ENCODE data around the gene GNE. TPM values are rescaled to one million over a fixed set of nuclear protein-coding genes. Genes with fewer than 3 reads are reported as not detected.
A peak's percentile ranks its signal among the peaks of the same experiment; 100 is the strongest.

Gene GNE
- total and polyA plus RNA-seq, 2 donors = 5.3 to 6.0 TPM

- Histone ChIP-seq H3K27ac (ENCODE audit: low read depth in 1 of 2, low read length in 1 of 2) (no peak overlapping the region), H3K27me3 (ENCODE audit: control insufficient read depth in 2 of 2, insufficient read depth in 1 of 2, low read length in 1 of 2) (peaks cover 0 to 3% of the 10 kb centered on the region in 2 donors), H3K4me1 (ENCODE audit: control insufficient read depth in 2 of 2, insufficient read depth in 2 of 2, low read length in 2 of 2) (peaks cover 0 to 7% of the 10 kb centered on the region in 2 donors), H3K36me3 (ENCODE audit: control insufficient read depth in 2 of 2, insufficient read depth in 2 of 2, low read length in 1 of 2) (no peaks in the 10 kb centered on the region), H3K9me3 (ENCODE audit: control insufficient read depth in 2 of 2, insufficient read depth in 1 of 2, low read length in 1 of 2) (no peaks in the 10 kb centered on the region), H3K4me3 (ENCODE audit: low read length in 2 of 2) (no peak overlapping the region)
- DNase-seq (ENCODE audit: low read depth in 6 of 9, low spot score in 9 of 9) = no peak
- WGBS = 98% methylated on average over 13 of the region's 13 CpGs
Observed at GRCh38 chr9:36170531-36170930, 87.7 kb downstream of the GNE start.

GRCh38 chr9:36169708-36170107 lies 88.5 kb downstream of the GNE start:
- WGBS = 95% methylated on average over 17 of the region's 17 CpGs
- Histone ChIP-seq H3K27ac (ENCODE audit: low read depth in 1 of 2, low read length in 1 of 2) (no peak overlapping the region), H3K36me3 (ENCODE audit: control insufficient read depth in 2 of 2, insufficient read depth in 2 of 2, low read length in 1 of 2) (no peaks in the 10 kb centered on the region), H3K4me1 (ENCODE audit: control insufficient read depth in 2 of 2, insufficient read depth in 2 of 2, low read length in 2 of 2) (peaks cover under 1 to 11% of the 10 kb centered on the region in 2 donors), H3K9me3 (ENCODE audit: control insufficient read depth in 2 of 2, insufficient read depth in 1 of 2, low read length in 1 of 2) (no peaks in the 10 kb centered on the region), H3K27me3 (ENCODE audit: control insufficient read depth in 2 of 2, insufficient read depth in 1 of 2, low read length in 1 of 2) (peaks cover 0 to 3% of the 10 kb centered on the region in 2 donors), H3K4me3 (ENCODE audit: low read length in 2 of 2) (no peak overlapping the region)
- DNase-seq (ENCODE audit: low read depth in 6 of 9, low spot score in 9 of 9) = no peak

- Histone ChIP-seq H3K9me3 (ENCODE audit: control insufficient read depth in 2 of 2, insufficient read depth in 1 of 2, low read length in 1 of 2) (no peaks in the 10 kb centered on the region), H3K27me3 (ENCODE audit: control insufficient read depth in 2 of 2, insufficient read depth in 1 of 2, low read length in 1 of 2) (peaks cover 0 to 3% of the 10 kb centered on the region in 2 donors), H3K4me3 (ENCODE audit: low read length in 2 of 2) (no peak within 1 kb of the TSS), H3K36me3 (ENCODE audit: control insufficient read depth in 2 of 2, insufficient read depth in 2 of 2, low read length in 1 of 2) (no peaks in the 10 kb centered on the region), H3K27ac (ENCODE audit: low read depth in 1 of 2, low read length in 1 of 2) (no peak within 1 kb of the TSS), H3K4me1 (ENCODE audit: control insufficient read depth in 2 of 2, insufficient read depth in 2 of 2, low read length in 2 of 2) (peaks cover 3 to 16% of the 10 kb centered on the region in 2 donors)
- 94% methylated on average over 6 of the region's 6 CpGs for WGBS
- no peak for DNase-seq (ENCODE audit: low read depth in 6 of 9, low spot score in 9 of 9)
Observed at GRCh38 chr9:36169166-36169565, 89.1 kb downstream of the GNE start, which contains the start of gene CCIN. Gene CCIN (plus strand): TSS chr9:36169388. CDS start chr9:36169503, 115 bp downstream.

- Histone ChIP-seq H3K4me1 (ENCODE audit: control insufficient read depth in 2 of 2, insufficient read depth in 2 of 2, low read length in 2 of 2) (peaks cover 3 to 27% of the 10 kb centered on the region in 2 donors), H3K36me3 (ENCODE audit: control insufficient read depth in 2 of 2, insufficient read depth in 2 of 2, low read length in 1 of 2) (no peaks in the 10 kb centered on the region), H3K9me3 (ENCODE audit: control insufficient read depth in 2 of 2, insufficient read depth in 1 of 2, low read length in 1 of 2) (no peaks in the 10 kb centered on the region), H3K27me3 (ENCODE audit: control insufficient read depth in 2 of 2, insufficient read depth in 1 of 2, low read length in 1 of 2) (peaks cover 0 to 3% of the 10 kb centered on the region in 2 donors), H3K27ac (ENCODE audit: low read depth in 1 of 2, low read length in 1 of 2) (peak overlapping the region in 1 of 2 donors; percentile 32), H3K4me3 (ENCODE audit: low read length in 2 of 2) (peak overlapping the region; percentile 44 to 47)
- peak in 7 of 9 donors; percentile 49 to 82 (median 70) for DNase-seq (ENCODE audit: low read depth in 6 of 9, low spot score in 9 of 9)
- 12% methylated on average over 58 of the region's 58 CpGs for WGBS
Observed at GRCh38 chr9:36166168-36166927, 91.9 kb downstream of the GNE start.

GRCh38 chr9:36165826-36166167 lies 92.5 kb downstream of the GNE start:
- H3K36me3 ChIP-seq (ENCODE audit: control insufficient read depth in 2 of 2, insufficient read depth in 2 of 2, low read length in 1 of 2) = no peaks in the 10 kb centered on the region
- no peak overlapping the region for H3K27ac ChIP-seq (ENCODE audit: low read depth in 1 of 2, low read length in 1 of 2)
- DNase-seq (ENCODE audit: low read depth in 6 of 9, low spot score in 9 of 9) = no peak
- peaks cover 0 to 3% of the 10 kb centered on the region in 2 donors for H3K27me3 ChIP-seq (ENCODE audit: control insufficient read depth in 2 of 2, insufficient read depth in 1 of 2, low read length in 1 of 2)
- no peaks in the 10 kb centered on the region for H3K9me3 ChIP-seq (ENCODE audit: control insufficient read depth in 2 of 2, insufficient read depth in 1 of 2, low read length in 1 of 2)
- no peak overlapping the region for H3K4me3 ChIP-seq (ENCODE audit: low read length in 2 of 2)
- H3K4me1 ChIP-seq (ENCODE audit: control insufficient read depth in 2 of 2, insufficient read depth in 2 of 2, low read length in 2 of 2) = peaks cover 3 to 27% of the 10 kb centered on the region in 2 donors
- 88% methylated on average over 12 of the region's 12 CpGs for WGBS

GRCh38 chr9:36164989-36165388 lies 93.3 kb downstream of the GNE start:
- 93% methylated on average over 3 of the region's 3 CpGs for WGBS
- Histone ChIP-seq H3K4me1 (ENCODE audit: control insufficient read depth in 2 of 2, insufficient read depth in 2 of 2, low read length in 2 of 2) (peaks cover 3 to 27% of the 10 kb centered on the region in 2 donors), H3K9me3 (ENCODE audit: control insufficient read depth in 2 of 2, insufficient read depth in 1 of 2, low read length in 1 of 2) (no peaks in the 10 kb centered on the region), H3K4me3 (ENCODE audit: low read length in 2 of 2) (no peak overlapping the region), H3K36me3 (ENCODE audit: control insufficient read depth in 2 of 2, insufficient read depth in 2 of 2, low read length in 1 of 2) (no peaks in the 10 kb centered on the region), H3K27me3 (ENCODE audit: control insufficient read depth in 2 of 2, insufficient read depth in 1 of 2, low read length in 1 of 2) (peaks cover 0 to 3% of the 10 kb centered on the region in 2 donors), H3K27ac (ENCODE audit: low read depth in 1 of 2, low read length in 1 of 2) (peak overlapping the region in 1 of 2 donors; percentile 18)
- DNase-seq (ENCODE audit: low read depth in 6 of 9, low spot score in 9 of 9) = no peak

Other genes with a start within 250 kb of the GNE start
- gene RECK, start 221.5 kb downstream of the GNE start, total RNA-seq = 3.3 TPM
- 6.6 TPM for gene RECK, start 221.5 kb downstream of the GNE start, polyA plus RNA-seq
- 19.8 TPM for gene GLIPR2, start 121.7 kb downstream of the GNE start, total RNA-seq
- gene GLIPR2, start 121.7 kb downstream of the GNE start, polyA plus RNA-seq = 27.0 TPM
- gene CCIN, start 89.1 kb downstream of the GNE start, total RNA-seq = 0.05 TPM
- gene CCIN, start 89.1 kb downstream of the GNE start, polyA plus RNA-seq = 0.05 TPM
- 199 TPM for gene CLTA, start 67.5 kb downstream of the GNE start, total RNA-seq
- gene CLTA, start 67.5 kb downstream of the GNE start, polyA plus RNA-seq = 131 TPM
- 9.5 TPM for gene RNF38, start 141.8 kb upstream of the GNE start, total RNA-seq
- gene RNF38, start 141.8 kb upstream of the GNE start, polyA plus RNA-seq = 19.0 TPM